GM12801 (cell line): Measurements from ENCODE around the gene METTL1.

Experiments used
- CTCF ChIP-seq: IDR thresholded peaks from one replicate; pipeline ENCODE4 v1.5.1; 2011; ENCODE audit warnings: control low read depth; ENCODE audit not compliant: insufficient read length; ENCODE audit errors: extremely low read depth

METTL1 gene

GRCh38 chr12:57771873-57772428 is at the start of gene METTL1:
TSS of gene METTL1 (minus strand) at chr12:57772105. CDS start at chr12:57772083, 22 bp downstream.
- TF ChIP-seq CTCF, result no peak

- no peak for TF ChIP-seq CTCF
Observed at GRCh38 chr12:57817261-57817989, 45.5 kb upstream of the METTL1 start.

- no peak for TF ChIP-seq CTCF
Observed at GRCh38 chr12:57816855-57817151, 44.9 kb upstream of the METTL1 start.

- no peak for TF ChIP-seq CTCF
Observed at GRCh38 chr12:57816001-57816854, 44.3 kb upstream of the METTL1 start.

GRCh38 chr12:57815177-57816000 is 43.5 kb upstream of the METTL1 start:
- TF ChIP-seq CTCF, result no peak

GRCh38 chr12:57813971-57814772 is 42.3 kb upstream of the METTL1 start:
- TF ChIP-seq CTCF, result no peak
